GM19452 (cell line): ENCODE results near the gene CRTC3.
A peak's percentile ranks its signal among the peaks of the same experiment; 100 is the strongest.
"Not testable (repeated sequence)": the region's sequence is repeated elsewhere in the genome, so short reads cannot be mapped to it uniquely, and the experiment has no call there.

ENCODE experiments used
- ATAC-seq: cut with Tn5 transposase; IDR thresholded peaks from one replicate; pipeline ENCODE4 v1.9.1; 2021; ENCODE audit not compliant: unreplicated experiment

The CRTC3 gene

DNA sequence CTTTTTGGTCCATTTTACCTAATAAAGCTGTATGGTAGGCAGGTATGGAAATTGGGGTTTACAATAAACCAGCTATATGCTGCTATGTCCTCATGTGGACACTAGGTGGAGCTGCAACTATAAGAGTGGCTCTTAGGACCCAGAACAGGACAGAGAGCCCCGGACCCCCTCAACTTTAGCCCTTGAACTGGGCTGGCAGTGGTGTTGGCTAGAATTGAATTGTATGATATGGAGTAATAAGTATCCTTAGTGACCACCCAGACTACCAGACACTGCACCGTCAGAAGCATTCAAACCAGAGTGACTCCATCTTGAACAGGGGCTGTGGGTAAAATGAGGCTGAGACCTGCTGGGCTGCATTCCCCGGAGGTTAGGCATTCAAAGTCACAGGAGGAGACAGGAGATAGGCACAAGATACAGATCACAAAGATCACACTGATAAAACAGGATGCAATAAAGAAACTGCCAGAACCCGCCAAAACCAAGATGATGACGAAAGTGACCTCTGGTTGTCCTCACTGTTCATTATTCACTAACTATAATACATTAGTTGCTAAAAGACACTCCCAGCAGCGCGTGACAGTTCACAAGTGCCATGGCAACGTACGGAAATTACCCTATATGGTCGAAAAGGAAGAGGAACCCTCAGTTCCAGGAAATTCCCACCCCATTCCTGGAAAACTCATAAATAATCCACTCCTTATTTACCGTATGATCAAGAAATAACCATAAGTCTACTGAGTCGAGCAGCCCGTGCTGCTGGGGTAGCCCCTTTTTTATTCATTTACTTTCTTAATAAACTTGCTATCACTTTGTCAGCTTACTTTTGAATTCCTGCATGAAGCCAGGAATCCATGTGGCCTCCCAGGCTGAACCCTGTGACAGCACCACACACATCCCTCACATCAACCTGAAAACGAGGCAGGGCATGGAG lies 118.7 kb downstream of the CRTC3 start:
- peak; percentile 78 for ATAC-seq

DNA sequence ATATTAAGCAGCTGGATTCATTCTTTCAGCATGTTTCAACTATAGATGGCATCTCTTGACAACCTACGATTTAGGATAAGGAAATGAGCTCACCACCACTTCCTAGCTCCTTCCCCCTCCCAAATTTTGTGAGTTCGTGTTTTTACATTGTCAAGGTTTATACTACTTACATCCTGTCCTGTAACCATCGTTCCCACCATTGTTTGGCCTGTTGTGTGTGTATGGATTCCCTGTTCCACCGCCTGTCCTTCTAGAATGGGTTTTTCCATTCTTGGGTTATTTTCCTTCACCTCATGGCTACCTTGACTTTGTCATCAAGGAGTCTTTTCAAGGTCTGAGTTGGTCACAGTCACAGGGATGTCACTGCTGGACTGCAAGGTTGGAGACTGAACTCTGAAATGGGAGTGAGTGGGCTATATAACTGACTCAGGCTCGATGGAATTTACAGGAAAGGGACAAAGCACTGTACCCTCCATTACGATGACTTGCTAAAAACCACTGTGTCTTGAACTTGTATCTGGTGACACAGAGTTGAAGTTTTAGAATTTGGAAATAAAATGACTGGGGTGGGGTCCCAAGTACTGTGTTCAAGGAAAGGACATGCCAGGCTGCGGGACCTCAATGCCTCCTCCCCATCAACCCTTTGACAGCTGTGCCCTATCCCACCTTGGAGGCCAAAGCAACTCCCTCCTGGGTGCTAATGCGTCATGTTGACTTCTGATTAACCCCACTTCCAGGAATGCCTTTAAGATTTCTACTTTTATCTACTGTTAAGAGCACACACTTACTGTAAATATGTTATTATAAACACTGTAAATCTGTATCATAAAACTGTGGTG lies 120.6 kb downstream of the CRTC3 start:
- no peak for ATAC-seq

DNA sequence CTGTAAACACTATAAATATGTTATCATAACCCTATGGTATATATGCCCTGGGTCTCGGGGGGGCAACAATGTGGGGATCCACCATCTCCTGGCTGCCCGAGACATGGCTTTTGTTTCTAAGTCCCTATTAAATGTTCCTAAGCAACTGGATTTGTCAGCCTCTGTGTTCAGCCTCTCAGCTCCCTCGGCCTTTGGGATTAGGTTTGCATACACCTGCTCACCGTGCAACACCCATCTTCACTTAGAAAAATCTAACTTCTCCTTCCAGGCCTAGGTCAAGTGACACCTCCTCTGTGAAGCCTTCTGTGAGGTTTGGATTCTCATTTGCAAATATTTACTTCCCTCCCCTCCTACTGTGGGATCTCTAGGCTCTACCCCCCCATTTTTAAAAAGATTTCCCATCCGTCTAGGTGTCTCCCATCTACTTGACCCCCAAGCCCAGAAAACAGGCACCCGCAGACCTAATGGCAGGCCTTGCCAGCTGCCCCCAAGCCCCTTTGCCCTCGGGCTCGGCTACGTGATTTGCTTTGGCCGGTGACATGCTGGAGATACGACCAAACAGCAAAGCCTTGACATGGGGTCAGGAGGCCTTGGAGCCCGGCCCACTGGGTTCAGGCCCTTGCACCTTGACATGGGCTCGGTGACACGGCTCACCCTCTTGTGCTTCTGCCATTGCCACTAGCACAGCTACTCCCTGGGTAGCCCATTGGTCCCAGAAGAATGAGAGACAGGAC lies 121.4 kb downstream of the CRTC3 start:
- no peak for ATAC-seq

DNA sequence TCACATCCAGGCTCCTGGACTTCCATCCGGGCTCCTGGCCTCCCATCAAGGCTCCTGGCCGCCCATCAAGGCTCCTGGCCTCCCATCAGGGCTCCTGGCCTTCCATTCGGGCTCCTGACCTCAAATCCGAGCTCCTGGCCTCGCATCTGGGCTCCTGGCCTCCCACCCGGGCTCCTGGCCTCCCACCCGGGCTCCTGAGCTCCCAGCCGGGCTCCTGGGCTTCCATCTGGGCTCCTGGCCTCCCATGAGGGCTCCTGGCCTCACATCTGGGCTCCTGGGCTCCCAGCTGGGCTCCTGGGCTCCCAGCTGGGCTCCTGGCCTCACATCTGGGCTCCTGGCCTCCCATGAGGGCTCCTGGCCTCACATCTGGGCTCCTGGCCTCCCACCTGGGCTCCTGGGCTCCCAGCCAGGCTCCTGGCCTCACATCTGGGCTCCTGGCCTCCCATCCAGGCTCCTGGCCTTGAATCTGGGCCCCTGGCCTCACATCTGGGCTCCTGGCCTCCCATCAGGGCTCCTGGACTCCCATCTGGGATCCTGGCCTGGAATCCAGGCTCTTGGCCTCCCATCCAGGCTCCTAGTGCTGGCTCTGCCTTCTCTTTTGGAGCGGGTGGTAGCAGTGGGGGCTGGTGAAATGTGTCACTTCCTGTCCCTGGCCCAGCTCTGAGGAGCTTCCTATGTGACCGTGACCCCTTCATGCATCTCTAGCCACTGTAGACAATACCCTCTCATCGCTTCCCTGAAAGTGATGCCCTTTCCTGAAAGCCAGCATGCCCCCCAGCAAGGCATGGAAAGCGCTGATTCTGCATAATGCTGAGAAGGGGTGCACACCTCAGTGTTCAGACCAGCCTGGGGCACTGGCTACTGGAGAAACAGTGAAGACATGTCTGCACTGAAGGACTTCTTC lies 124.8 kb downstream of the CRTC3 start:
- ATAC-seq: no peak

DNA sequence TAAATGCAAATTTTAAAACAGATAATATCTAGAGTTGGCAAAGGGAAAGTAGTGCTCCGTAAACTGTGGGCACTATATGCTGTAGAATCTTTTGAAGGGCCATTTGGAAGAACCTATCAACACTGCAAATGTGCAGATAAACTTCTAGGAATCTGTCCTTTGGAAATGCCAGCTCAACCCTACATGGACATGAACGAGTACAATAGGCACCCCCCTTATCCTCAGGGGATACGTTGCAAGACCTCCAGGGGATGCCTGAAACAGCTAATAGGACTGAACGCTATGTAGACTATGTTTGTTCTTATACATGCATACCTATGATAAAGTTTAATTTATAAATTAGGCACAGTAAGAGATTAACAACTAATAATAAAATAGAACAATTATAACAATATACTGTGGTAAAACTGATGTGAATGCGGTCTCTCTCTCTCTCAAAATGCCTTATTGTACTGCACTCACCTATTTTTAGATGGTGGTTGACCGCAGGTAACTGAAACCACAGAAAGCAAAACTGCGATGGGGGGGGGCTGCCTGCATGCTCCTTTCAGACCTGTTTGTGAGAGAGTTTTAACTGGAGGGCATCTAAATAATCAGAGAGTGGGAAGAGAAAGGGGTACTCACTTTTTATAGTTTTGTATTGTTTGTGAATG lies 127.9 kb downstream of the CRTC3 start:
- ATAC-seq: peak; percentile 34

DNA sequence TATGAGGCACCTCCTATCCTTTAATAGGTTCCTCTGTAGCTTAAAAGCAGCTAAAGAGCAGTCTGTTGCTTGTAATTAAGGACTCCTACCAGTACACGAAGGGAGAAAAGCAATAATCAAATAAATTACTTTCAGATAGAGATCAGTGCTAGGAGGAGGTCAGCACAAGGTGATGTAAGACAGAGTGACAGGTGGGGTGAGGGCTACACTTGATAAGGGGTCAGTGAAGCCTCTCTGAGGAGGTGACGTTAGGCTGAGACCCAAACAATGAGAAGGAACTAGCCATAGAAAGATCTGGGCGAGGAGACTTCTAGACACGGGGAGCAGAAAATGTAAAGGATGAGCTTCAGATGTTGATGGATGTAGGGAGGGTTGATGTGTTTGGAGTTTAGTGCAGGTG lies 129.8 kb downstream of the CRTC3 start:
- ATAC-seq: no peak

DNA sequence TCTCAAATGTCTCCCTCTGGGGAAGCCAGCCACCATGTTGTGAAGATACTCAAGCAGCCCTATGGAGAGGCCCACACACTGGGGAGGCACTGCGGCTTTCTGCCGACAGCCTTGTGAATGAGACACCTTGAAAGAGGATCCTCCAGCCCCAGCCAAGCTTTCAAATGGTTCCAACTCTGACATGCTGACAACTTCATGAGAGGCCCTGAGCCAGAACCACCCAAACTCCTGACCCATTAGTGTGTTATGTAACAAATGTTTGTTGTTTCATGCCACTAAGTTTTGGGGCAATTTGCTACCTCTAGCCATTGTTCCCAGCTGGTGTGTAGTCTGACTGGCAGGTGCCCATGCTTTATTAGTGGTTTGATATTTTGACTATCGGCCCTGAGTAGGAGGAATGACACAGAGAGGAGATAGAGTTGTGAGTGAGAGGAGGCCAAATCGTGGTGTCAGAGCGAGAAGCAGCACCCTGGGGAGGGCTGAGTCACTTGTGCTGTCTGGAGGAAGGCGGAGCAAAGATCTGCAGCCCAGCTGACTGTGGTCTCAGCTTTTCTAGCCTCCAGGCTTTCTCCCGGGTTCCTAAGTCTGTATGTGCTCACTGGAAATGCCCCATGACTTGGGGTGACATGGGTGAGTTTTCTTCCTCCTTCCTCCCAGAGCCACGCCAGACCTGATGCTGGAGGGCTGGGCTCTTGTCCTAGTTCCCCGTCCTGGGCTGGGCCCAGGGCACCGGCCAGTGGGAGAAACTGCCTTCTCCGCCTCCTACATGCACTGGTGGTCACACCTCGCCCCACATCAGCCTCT lies 130.7 kb downstream of the CRTC3 start:
- peak; percentile 64 for ATAC-seq

DNA sequence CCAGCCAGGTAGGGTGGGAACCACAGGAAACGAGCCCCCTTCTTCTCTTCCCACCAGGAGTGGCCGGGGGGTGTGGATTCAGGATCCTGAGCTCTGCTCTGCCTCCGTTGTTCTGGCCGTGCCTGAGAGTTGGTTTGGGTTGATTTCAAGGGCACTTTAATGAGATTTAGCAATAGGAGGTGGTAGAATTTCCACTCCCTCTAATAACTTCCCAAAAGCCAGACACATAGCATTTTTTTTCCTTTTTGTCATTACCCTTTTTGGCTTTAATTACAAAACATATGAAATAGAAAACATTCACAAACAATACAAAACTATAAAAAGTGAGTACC lies 131.2 kb downstream of the CRTC3 start:
- ATAC-seq: not testable (repeated sequence)

DNA sequence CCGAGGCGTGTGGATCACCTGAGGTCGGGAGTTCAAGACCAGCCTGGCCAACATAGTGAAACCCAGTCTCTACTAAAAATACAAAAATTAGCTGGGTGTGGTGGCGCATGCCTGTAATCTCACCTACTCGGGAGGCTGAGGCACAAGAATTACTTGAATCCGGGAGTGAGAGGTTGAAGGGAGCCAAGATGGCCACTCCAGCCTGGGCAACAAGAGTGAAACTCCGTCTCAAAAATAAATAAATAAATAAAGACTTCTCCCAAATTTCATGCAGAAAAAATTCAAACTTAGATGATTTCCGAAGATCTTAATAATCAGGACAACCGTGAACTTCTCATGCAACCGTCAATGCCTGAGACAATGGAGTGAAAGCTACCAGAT lies 134.3 kb downstream of the CRTC3 start:
- not testable (repeated sequence) for ATAC-seq

DNA sequence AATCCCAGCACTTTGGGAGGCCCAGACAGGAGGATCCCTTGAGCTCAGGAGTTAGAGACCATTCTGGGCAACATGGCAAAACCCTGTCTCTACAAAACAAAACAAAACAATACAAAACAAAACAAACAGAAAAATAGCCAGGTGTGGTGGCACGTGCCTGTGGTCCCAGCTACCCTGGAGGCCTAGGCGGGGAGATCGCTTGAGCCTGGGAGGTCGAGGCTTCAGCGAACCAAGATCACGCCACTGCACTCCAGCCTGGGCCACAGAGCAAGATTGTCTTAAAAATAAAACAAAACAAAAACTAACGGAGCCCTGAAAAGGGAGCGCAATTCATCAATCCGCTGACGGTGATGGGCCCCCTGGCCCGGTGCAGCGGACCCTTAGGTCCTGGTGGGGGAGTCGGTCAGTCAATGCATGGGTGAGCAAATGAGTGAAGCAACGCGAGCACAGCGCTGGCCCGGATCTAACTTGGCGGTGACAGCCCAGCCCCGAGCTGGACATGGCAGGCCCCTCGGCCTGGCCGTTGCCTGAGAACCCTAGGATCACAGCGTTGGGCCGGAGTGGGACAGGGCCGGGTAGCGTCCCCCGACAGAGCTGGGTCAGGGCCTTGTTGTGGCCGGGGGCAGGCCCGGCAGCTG lies 135.0 kb downstream of the CRTC3 start:
- peak; percentile 4 for ATAC-seq

DNA sequence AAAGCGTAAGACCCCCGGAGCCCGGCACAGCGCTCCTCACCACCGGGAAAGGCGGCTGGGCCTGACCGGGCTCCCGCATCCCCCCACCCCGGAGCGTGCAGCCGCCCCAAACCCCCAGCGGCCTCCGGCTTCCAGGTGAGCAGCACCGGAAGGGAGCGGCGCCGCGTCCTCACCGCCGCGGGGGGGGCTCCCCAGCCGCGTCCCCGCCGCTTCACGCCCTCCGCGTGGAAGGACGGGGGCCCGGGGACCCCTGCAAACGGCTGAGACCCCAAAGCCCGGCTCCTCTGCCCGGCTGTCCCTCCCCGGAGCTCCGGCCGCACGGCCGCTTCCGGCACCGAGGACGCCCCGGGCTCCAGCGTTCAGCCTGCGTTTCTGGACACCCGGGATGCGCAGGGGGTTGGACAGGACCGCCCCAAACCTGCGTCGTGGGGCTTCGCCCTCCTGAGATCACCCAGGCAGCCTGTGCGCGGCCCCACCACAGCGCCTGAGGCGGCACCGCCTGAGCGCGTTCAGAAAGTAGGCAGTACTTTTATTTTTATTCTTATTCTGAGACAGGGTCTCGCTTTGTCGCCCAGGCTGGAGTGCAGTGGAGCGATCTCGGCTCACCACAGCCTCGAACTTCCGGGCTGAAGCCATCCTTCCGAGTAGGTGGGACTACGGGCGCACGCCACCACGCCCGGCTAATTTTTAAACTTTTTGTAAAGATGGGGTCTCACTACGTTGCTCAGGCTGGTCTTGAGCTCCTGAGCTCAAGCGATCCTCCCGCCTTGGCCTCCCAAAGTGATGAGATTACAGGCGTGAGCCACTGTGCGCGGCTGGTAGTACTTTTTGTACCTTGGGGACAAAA lies 135.8 kb downstream of the CRTC3 start:
- peak; percentile 68 for ATAC-seq

DNA sequence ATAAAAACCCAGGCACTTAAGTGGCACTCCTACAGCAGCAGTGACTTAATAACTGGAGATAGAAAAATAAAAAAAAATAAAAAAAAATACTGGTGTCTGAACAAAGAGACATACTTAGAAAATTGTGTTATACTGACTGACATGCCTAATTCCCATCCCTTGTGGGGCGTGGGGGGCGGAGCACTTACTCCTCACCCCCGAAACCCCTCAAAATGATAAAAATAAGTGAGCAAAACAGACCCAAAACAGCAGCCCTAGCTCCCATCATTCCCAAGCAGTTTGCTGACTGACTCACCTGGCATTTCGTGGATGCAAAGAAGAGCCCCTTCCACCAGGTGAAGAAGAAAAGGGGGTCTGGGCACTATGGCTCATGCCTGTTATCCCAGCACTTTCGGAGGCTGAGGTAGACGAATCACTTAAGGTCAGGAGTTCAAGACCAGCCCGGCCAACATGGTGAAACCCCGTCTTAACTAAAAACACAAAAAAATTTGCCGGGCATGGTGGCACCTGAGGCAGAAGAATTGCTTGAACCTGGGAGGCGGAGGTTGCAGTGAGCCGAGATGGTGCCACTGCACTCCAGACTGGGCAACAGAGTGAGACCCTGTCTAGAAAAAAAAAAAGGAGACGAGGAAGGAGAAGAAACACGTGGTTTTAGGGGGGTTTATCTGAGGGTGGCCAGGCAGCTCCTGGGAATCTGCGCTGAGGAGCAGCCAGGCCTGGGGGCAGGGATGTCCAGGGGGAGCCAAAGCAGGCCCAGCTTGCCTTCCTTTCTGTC lies 136.6 kb downstream of the CRTC3 start:
- ATAC-seq: no peak

DNA sequence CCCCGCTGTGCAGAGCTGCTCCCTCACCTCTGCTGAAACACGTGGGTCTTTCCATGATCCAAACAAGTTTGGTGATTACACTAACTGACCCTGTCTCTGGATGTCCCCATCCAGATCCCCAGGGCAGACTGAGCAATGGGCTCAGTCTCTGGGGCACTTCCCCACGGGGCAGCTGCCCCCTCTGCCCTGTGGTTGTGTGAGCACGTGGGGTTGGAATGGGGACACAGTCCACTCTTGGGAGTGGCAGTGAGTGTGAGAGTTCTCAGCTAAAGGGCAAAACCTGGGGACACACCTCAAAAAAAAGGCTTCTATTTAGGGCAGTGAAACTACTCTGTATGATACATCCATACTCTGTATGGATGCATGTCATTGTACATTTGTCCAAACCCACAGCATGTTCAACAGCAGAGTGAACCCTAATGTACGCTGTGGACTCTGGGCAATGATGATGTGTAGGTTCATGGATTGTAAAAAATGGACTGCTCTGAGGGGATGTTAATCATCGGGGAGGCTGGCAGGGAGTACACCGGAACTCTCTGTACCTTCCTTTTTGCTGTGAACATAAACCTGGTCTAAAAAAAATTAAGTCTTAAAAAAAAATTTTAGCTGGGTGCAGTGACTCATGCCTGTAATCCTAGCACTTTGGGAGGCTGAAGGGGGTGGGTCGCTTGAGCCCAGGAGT lies 137.5 kb downstream of the CRTC3 start:
- ATAC-seq: no peak

DNA sequence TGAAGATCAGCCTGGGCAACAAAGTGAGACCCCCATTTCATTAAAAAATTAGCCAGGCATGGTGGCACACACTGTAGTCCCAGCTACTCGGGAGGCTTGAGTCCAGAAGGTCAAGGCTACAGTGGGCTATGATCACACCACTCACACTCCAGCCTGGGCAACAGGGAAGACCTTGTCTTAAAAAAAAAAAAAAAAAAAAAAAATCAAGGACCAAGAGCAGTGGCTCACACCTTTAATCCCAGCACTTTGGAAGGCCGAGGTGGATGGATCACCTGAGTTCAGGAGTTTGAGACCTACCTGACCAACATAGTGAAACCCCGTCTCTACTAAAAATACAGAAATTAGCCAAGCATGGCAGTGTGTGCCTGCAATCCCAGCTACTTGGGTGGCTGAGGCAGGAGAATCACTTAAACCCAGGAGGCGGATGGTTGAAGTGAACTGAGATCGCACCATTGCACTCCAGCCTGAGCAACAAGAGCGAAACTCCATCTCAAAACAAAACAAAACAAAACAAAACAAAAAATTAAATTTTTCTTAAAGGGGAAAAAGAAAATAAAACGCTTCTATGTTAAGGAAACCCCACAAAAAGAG lies 138.1 kb downstream of the CRTC3 start:
- not testable (repeated sequence) for ATAC-seq

DNA sequence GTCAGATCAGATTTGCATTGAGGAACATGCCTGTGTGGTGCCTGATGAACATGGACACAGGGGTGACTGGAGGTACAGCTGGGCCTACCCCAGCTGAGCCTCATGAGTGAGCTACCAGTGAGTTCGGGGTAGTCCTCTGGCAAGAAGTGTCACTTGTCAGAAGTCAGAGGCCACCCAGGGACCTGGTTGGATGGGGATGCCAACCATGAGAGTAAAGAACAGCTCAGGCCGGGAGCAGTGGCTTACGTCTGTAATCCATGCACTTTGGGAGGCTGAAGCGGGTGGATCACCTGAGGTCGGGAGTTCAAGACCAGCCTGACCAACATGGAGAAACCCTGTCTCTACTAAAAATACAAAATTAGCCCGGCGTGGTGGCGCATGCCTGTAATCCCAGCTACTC lies 140.9 kb downstream of the CRTC3 start:
- ATAC-seq: not testable (repeated sequence)

DNA sequence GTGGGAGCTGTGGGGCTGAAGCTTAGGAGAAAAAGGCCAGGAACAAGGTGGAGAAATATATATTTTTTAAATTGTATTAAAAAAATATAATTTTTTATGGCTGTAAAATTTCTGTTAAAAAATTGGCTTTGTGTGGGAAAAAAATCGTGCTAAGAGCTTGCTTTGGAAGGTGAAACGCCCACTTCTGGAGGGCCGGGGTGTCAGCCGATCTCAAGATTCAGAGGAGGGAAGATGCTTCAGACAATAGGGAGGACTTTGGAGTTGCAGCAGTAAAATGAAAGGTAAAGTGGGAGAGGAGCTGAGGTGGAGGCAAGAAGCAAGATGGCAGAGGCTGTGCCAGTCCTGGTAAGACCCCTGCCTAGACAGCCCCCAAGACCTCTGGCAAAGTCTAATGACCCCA lies 141.5 kb downstream of the CRTC3 start:
- ATAC-seq: no peak
